ENCODE measurements around the gene IRF4. TPM values are rescaled to one million over a fixed set of nuclear protein-coding genes. Genes with fewer than 3 reads are reported as not detected.

IRF4 gene
- total and polyA plus RNA-seq, 2 donors (not counting 3 experiments of a cell fraction or from before 2014, with no cell fraction given) = not detected

DNA sequence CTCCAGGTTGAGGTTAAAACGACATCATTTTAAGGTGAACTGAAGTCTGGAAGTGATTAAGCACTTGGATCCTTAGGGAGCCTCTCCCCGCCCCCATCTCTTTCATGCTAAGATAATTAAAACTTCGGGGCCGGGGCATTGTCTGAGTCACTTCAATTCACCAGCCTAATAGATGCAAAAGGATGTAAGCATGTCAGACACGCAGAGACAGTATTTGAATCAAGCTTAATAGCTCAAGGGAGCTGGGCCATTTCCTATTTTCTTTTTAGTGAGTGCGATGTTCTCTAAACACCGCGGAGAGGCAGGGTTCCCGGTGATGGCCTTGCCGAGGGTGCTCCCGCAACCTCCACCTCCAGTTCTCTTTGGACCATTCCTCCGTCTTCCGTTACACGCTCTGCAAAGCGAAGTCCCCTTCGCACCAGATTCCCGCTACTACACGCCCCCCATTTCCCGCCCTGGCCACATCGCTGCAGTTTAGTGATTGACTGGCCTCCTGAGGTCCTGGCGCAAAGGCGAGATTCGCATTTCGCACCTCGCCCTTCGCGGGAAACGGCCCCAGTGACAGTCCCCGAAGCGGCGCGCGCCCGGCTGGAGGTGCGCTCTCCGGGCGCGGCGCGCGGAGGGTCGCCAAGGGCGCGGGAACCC lies 516 bp upstream of the IRF4 start:
- H3K9me3 ChIP-seq (replicated peaks; ENCODE audit: control insufficient read depth, insufficient read depth, low read length) = no peaks in the 10 kb centered on the region
- no peak overlapping the region for H2AFZ ChIP-seq (ENCODE audit: low read depth, low read length)
- ChIA-PET POLR2A (no interaction called here), CTCF (no interaction called here)
- TF ChIP-seq POLR2A (IDR thresholded peaks at IDR 0.05; ENCODE audit: low read depth, low read length) (no peak), GATA2 (IDR thresholded peaks at IDR 0.05; ENCODE audit: insufficient read depth, insufficient read length, low read depth, low read length) (no peak), FOS (IDR thresholded peaks at IDR 0.05; ENCODE audit: borderline replicate concordance, insufficient read depth, low read length) (no peak), MYC (IDR thresholded peaks at IDR 0.05; ENCODE audit: low read depth, low read length) (no peak), JUN (IDR thresholded peaks at IDR 0.05; ENCODE audit: borderline replicate concordance, insufficient read depth, insufficient read length, low read depth) (no peak), EZH2 (IDR thresholded peaks at IDR 0.05; ENCODE audit: borderline replicate concordance, low read depth, low read length, severe bottlenecking) (no peak), POLR2AphosphoS5 (IDR thresholded peaks at IDR 0.05; ENCODE audit: insufficient read depth, low read depth, low read length) (no peak)
- TF ChIP-seq, protein P1, sequence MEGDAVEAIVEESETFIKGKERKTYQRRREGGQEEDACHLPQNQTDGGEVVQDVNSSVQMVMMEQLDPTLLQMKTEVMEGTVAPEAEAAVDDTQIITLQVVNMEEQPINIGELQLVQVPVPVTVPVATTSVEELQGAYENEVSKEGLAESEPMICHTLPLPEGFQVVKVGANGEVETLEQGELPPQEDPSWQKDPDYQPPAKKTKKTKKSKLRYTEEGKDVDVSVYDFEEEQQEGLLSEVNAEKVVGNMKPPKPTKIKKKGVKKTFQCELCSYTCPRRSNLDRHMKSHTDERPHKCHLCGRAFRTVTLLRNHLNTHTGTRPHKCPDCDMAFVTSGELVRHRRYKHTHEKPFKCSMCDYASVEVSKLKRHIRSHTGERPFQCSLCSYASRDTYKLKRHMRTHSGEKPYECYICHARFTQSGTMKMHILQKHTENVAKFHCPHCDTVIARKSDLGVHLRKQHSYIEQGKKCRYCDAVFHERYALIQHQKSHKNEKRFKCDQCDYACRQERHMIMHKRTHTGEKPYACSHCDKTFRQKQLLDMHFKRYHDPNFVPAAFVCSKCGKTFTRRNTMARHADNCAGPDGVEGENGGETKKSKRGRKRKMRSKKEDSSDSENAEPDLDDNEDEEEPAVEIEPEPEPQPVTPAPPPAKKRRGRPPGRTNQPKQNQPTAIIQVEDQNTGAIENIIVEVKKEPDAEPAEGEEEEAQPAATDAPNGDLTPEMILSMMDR (IDR thresholded peaks at IDR 0.05; ENCODE audit: extremely low read depth in 1 of 2, insufficient read depth in 1 of 2, low read depth in 1 of 2, low read length in 2 of 2) = no peak
- TF ChIP-seq, protein P2, sequence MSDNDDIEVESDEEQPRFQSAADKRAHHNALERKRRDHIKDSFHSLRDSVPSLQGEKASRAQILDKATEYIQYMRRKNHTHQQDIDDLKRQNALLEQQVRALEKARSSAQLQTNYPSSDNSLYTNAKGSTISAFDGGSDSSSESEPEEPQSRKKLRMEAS (IDR thresholded peaks at IDR 0.05; ENCODE audit: insufficient read depth, insufficient read length) = no peak
- intact Hi-C loops (cut with micrococcal nuclease) (loop anchor here (5.0 kb wide), 1 partner anchor 204 kb away; no protein-coding TSS in a partner anchor), dilution Hi-C loops (cut with MboI; ENCODE audit: extremely low pct_ligation_motif_present, low sequenced_read_pairs) (no loop called here)
- no peak overlapping the region for H3K4me2 ChIP-seq (ENCODE audit: insufficient read depth, low read length)
- H3K27ac ChIP-seq (ENCODE audit: insufficient read depth, low read depth, low read length) = no peak overlapping the region
- BruUV-seq (replicated peaks) = no TSS peak
- H3K4me1 ChIP-seq (ENCODE audit: control insufficient read depth, extremely low read depth, insufficient read depth, low read length) = peaks cover 6% of the 10 kb centered on the region
- no peaks in the 10 kb centered on the region for H3K36me3 ChIP-seq (ENCODE audit: control insufficient read depth in 2 of 2, extremely low read depth in 1 of 2, insufficient read depth in 2 of 2, low read length in 2 of 2)
- no peak overlapping the region for H3K4me3 ChIP-seq (replicated peaks in 1 of 3; ENCODE audit: insufficient read depth in 1 of 3, low read depth in 1 of 3, low read length in 3 of 3)
- H4K20me1 ChIP-seq (replicated peaks; ENCODE audit: control insufficient read depth, extremely low read depth, insufficient read depth, low read length) = no peaks in the 10 kb centered on the region
- H3K9me1 ChIP-seq (replicated peaks; ENCODE audit: control insufficient read depth, extremely low read depth, insufficient read depth, low read length) = no peaks in the 10 kb centered on the region
- H3K27me3 ChIP-seq (ENCODE audit: control insufficient read depth in 2 of 2, insufficient read depth in 2 of 2, low read length in 2 of 2) = peaks cover 49 to 65% of the 10 kb centered on the region in 2 experiments
- no peaks in the 10 kb centered on the region for H3K79me2 ChIP-seq (ENCODE audit: control insufficient read depth, insufficient read depth, low read length)
- FAIRE-seq = no peak
- H3K9ac ChIP-seq (replicated peaks; ENCODE audit: extremely low read depth, insufficient read depth, low read length) = no peak overlapping the region
- no peak for DNase-seq (ENCODE audit: low read depth, low spot score)
